GM23248 (cell line): ENCODE data around the gene ATF6.
"Not testable (repeated sequence)": the region's sequence is repeated elsewhere in the genome, so short reads cannot be mapped to it uniquely, and the experiment has no call there.

Experiments used
- EZH2 ChIP-seq: fragments of 200-600 bp; sonication (generic); IDR thresholded peaks from 2 replicates; pipeline ENCODE4 v1.6.1; 2018; ENCODE audit warnings: antibody characterized with exemption, mild to moderate bottlenecking; ENCODE audit not compliant: insufficient read depth, poor library complexity, severe bottlenecking
- EZH2phosphoT487 ChIP-seq: fragments of 200-600 bp; sonication (generic); IDR thresholded peaks from 2 replicates; pipeline ENCODE4 v1.6.1; 2018; ENCODE audit warnings: antibody characterized with exemption, moderate library complexity, mild to moderate bottlenecking, low read depth; ENCODE audit not compliant: insufficient read depth

DNA sequence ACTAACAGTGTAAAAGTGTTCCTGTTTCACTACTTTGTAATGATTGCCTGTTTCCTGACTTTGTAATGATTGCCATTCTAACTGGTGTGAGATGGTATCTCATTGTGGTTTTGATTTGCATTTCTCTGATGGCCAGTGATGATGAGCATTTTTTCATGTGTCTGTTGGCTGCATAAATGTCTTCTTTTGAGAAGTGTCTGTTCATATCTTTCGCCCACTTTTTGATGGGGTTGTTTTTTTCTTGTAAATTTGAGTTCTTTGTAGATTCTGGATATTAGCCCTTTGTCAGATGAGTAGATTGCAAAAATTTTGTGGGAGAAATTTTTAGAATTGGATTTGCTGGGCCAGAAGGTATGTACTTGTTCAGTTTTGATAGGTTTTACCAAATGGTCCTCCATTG lies 43.5 kb downstream of the ATF6 start:
- not testable (repeated sequence) for TF ChIP-seq EZH2phosphoT487, EZH2
